IgD-negative memory B cell (primary cell): ENCODE results near the gene DYNLRB2. TPM values are rescaled to one million over a fixed set of nuclear protein-coding genes. Genes with fewer than 3 reads are reported as not detected.

Experiments
- H3K27ac Mint-ChIP-seq, 3 donors: one replicate each; pipeline ENCODE4 v1.8.0; 2020 to 2022; ENCODE audit warnings: mild to moderate bottlenecking in 3 of 3, mixed read lengths in 3 of 3, moderate library complexity in 1 of 3
- H3K27me3 Mint-ChIP-seq: one replicate; pipeline ENCODE4 v1.8.0; 2021; ENCODE audit warnings: mixed read lengths
- H3K36me3 Mint-ChIP-seq: one replicate; pipeline ENCODE4 v1.8.0; 2020; ENCODE audit warnings: mild to moderate bottlenecking, mixed read lengths
- H3K4me1 Mint-ChIP-seq, 3 donors: one replicate each; pipeline ENCODE4 v1.8.0; 2020 to 2022; ENCODE audit warnings: mixed read lengths in 3 of 3, mild to moderate bottlenecking in 1 of 3
- H3K4me3 Mint-ChIP-seq, 4 donors: one replicate each; pipeline ENCODE4 v1.8.0; 2020 to 2022; ENCODE audit warnings: mild to moderate bottlenecking in 4 of 4, mixed read lengths in 4 of 4, moderate library complexity in 3 of 4
- H3K9me3 Mint-ChIP-seq, 3 donors: one replicate each; pipeline ENCODE4 v1.8.0; 2020 to 2021; ENCODE audit warnings: mixed read lengths in 3 of 3, mild to moderate bottlenecking in 1 of 3
- polyA plus RNA-seq: library from polyadenylated mRNA; unstranded; fragments of 300-500 nt; fragmentation: Illumina TruSeq; gene quantifications from one replicate; pipeline ENCODE4 v1.2.3, GENCODE V29; 2021

Gene DYNLRB2
- polyA plus RNA-seq, 1 donor from 2014 or later = not detected

- Mint-ChIP-seq H3K4me3 (no peak overlapping the region), H3K4me1 (no peaks in the 10 kb centered on the region), H3K36me3 (no peaks in the 10 kb centered on the region), H3K27ac (peak overlapping the region in 1 of 3 donors; percentile 33), H3K27me3 (no peaks in the 10 kb centered on the region), H3K9me3 (no peaks in the 10 kb centered on the region)
These were observed 13.5 kb upstream of the DYNLRB2 start for GRCh38 chr16:80527297-80527696.

- no peak overlapping the region for H3K4me3 Mint-ChIP-seq
- no peaks in the 10 kb centered on the region for H3K4me1 Mint-ChIP-seq
- no peak overlapping the region for H3K27ac Mint-ChIP-seq
- H3K9me3 Mint-ChIP-seq = peaks cover 0 to 6% (median 0%) of the 10 kb centered on the region in 3 donors
- H3K36me3 Mint-ChIP-seq = no peaks in the 10 kb centered on the region
- H3K27me3 Mint-ChIP-seq = peaks cover 4% of the 10 kb centered on the region
These were observed 10.3 kb upstream of the DYNLRB2 start for GRCh38 chr16:80530479-80530878.

GRCh38 chr16:80536238-80536637 is 4.6 kb upstream of the DYNLRB2 start:
- Mint-ChIP-seq H3K36me3 (no peaks in the 10 kb centered on the region), H3K27me3 (peaks cover 5% of the 10 kb centered on the region), H3K9me3 (peaks cover 0 to 8% (median 5%) of the 10 kb centered on the region in 3 donors), H3K27ac (peak overlapping the region in 1 of 3 donors; percentile 16), H3K4me1 (peaks cover 5 to 12% (median 11%) of the 10 kb centered on the region in 3 donors), H3K4me3 (peak overlapping the region in 1 of 4 donors; percentile 56)

GRCh38 chr16:80541306-80541694 is 507 bp downstream of the DYNLRB2 start:
- H3K27me3 Mint-ChIP-seq = no peaks in the 10 kb centered on the region
- peaks cover 12 to 13% (median 12%) of the 10 kb centered on the region in 3 donors for H3K4me1 Mint-ChIP-seq
- H3K4me3 Mint-ChIP-seq = peak overlapping the region; percentile 93 to 97 (median 96)
- H3K27ac Mint-ChIP-seq = peak overlapping the region; percentile 97 to 100 (median 99)
- no peaks in the 10 kb centered on the region for H3K36me3 Mint-ChIP-seq
- peaks cover 0 to 5% (median 2%) of the 10 kb centered on the region in 3 donors for H3K9me3 Mint-ChIP-seq

GRCh38 chr16:80543162-80543561 is 2.4 kb downstream of the DYNLRB2 start:
- Mint-ChIP-seq H3K9me3 (peaks cover 0 to 5% (median 0%) of the 10 kb centered on the region in 3 donors), H3K27ac (peak overlapping the region in 1 of 3 donors; percentile 100), H3K4me1 (peaks cover 12 to 13% (median 12%) of the 10 kb centered on the region in 3 donors), H3K4me3 (peak overlapping the region in 2 of 4 donors; percentile 49 to 97), H3K27me3 (no peaks in the 10 kb centered on the region), H3K36me3 (no peaks in the 10 kb centered on the region)

GRCh38 chr16:80544326-80544725 is 3.5 kb downstream of the DYNLRB2 start:
- H3K36me3 Mint-ChIP-seq = no peaks in the 10 kb centered on the region
- H3K4me3 Mint-ChIP-seq = no peak overlapping the region
- no peak overlapping the region for H3K27ac Mint-ChIP-seq
- H3K9me3 Mint-ChIP-seq = peaks cover 0 to 3% (median 0%) of the 10 kb centered on the region in 3 donors
- peaks cover 12 to 13% (median 12%) of the 10 kb centered on the region in 3 donors for H3K4me1 Mint-ChIP-seq
- H3K27me3 Mint-ChIP-seq = no peaks in the 10 kb centered on the region

- H3K9me3 Mint-ChIP-seq = no peaks in the 10 kb centered on the region
- peaks cover 0 to 7% (median under 1%) of the 10 kb centered on the region in 3 donors for H3K4me1 Mint-ChIP-seq
- H3K27me3 Mint-ChIP-seq = no peaks in the 10 kb centered on the region
- H3K27ac Mint-ChIP-seq = no peak overlapping the region
- H3K36me3 Mint-ChIP-seq = no peaks in the 10 kb centered on the region
- H3K4me3 Mint-ChIP-seq = no peak overlapping the region
These were observed 5.5 kb downstream of the DYNLRB2 start for GRCh38 chr16:80546249-80546648.

- H3K4me3 Mint-ChIP-seq = no peak overlapping the region
These were observed 6.4 kb downstream of the DYNLRB2 start for GRCh38 chr16:80547145-80547544.

GRCh38 chr16:80552277-80552676 is 11.5 kb downstream of the DYNLRB2 start:
- no peaks in the 10 kb centered on the region for H3K36me3 Mint-ChIP-seq
- no peaks in the 10 kb centered on the region for H3K27me3 Mint-ChIP-seq
- H3K9me3 Mint-ChIP-seq = no peaks in the 10 kb centered on the region
- peaks cover 0 to 3% (median 0%) of the 10 kb centered on the region in 3 donors for H3K4me1 Mint-ChIP-seq
- H3K27ac Mint-ChIP-seq = no peak overlapping the region
- no peak overlapping the region for H3K4me3 Mint-ChIP-seq

More at GRCh38 chr16:80547145-80547544, 6.4 kb downstream of the DYNLRB2 start:
- no peaks in the 10 kb centered on the region for H3K4me1 Mint-ChIP-seq
- no peaks in the 10 kb centered on the region for H3K9me3 Mint-ChIP-seq
- no peak overlapping the region for H3K27ac Mint-ChIP-seq
- no peaks in the 10 kb centered on the region for H3K27me3 Mint-ChIP-seq
- no peaks in the 10 kb centered on the region for H3K36me3 Mint-ChIP-seq

- H3K9me3 Mint-ChIP-seq = no peaks in the 10 kb centered on the region
- H3K27ac Mint-ChIP-seq = no peak overlapping the region
- no peak overlapping the region for H3K4me3 Mint-ChIP-seq
These were observed 13.2 kb downstream of the DYNLRB2 start for GRCh38 chr16:80554033-80554432.

GRCh38 chr16:80556481-80556880 is 15.7 kb downstream of the DYNLRB2 start:
- no peaks in the 10 kb centered on the region for H3K27me3 Mint-ChIP-seq
- H3K4me3 Mint-ChIP-seq = no peak overlapping the region
- no peak overlapping the region for H3K27ac Mint-ChIP-seq
- no peaks in the 10 kb centered on the region for H3K9me3 Mint-ChIP-seq
- H3K36me3 Mint-ChIP-seq = no peaks in the 10 kb centered on the region
- peaks cover 0 to 3% (median 0%) of the 10 kb centered on the region in 3 donors for H3K4me1 Mint-ChIP-seq

More at GRCh38 chr16:80554033-80554432, 13.2 kb downstream of the DYNLRB2 start:
- no peaks in the 10 kb centered on the region for H3K27me3 Mint-ChIP-seq
- H3K36me3 Mint-ChIP-seq = no peaks in the 10 kb centered on the region
- peaks cover 0 to 3% (median 0%) of the 10 kb centered on the region in 3 donors for H3K4me1 Mint-ChIP-seq

GRCh38 chr16:80557037-80557436 is 16.2 kb downstream of the DYNLRB2 start:
- Mint-ChIP-seq H3K27me3 (no peaks in the 10 kb centered on the region), H3K36me3 (no peaks in the 10 kb centered on the region), H3K4me1 (peaks cover 0 to 3% (median 0%) of the 10 kb centered on the region in 3 donors)

GRCh38 chr16:80559369-80559768 is 18.6 kb downstream of the DYNLRB2 start:
- Mint-ChIP-seq H3K9me3 (no peaks in the 10 kb centered on the region), H3K4me3 (no peak overlapping the region), H3K27me3 (no peaks in the 10 kb centered on the region), H3K36me3 (no peaks in the 10 kb centered on the region), H3K27ac (no peak overlapping the region), H3K4me1 (no peaks in the 10 kb centered on the region)

More at GRCh38 chr16:80557037-80557436, 16.2 kb downstream of the DYNLRB2 start:
- H3K9me3 Mint-ChIP-seq = no peaks in the 10 kb centered on the region
- H3K4me3 Mint-ChIP-seq = no peak overlapping the region
- no peak overlapping the region for H3K27ac Mint-ChIP-seq

GRCh38 chr16:80563066-80563465 is 22.3 kb downstream of the DYNLRB2 start:
- Mint-ChIP-seq H3K9me3 (no peaks in the 10 kb centered on the region), H3K4me3 (no peak overlapping the region), H3K27ac (no peak overlapping the region), H3K4me1 (peaks cover 0 to 3% (median 0%) of the 10 kb centered on the region in 3 donors), H3K27me3 (no peaks in the 10 kb centered on the region), H3K36me3 (peaks cover 2% of the 10 kb centered on the region)

GRCh38 chr16:80564394-80564793 is 23.6 kb downstream of the DYNLRB2 start:
- H3K27ac Mint-ChIP-seq = no peak overlapping the region
- H3K4me3 Mint-ChIP-seq = no peak overlapping the region
- H3K36me3 Mint-ChIP-seq = peaks cover 2% of the 10 kb centered on the region
- no peaks in the 10 kb centered on the region for H3K27me3 Mint-ChIP-seq
- H3K4me1 Mint-ChIP-seq = peaks cover 0 to 3% (median 0%) of the 10 kb centered on the region in 3 donors
- no peaks in the 10 kb centered on the region for H3K9me3 Mint-ChIP-seq

- Mint-ChIP-seq H3K4me3 (peak overlapping the region in 1 of 4 donors; percentile 54), H3K9me3 (peaks cover 0 to 3% (median 2%) of the 10 kb centered on the region in 3 donors), H3K4me1 (peaks cover 0 to 5% (median 3%) of the 10 kb centered on the region in 3 donors), H3K27me3 (peaks cover 2% of the 10 kb centered on the region), H3K36me3 (peaks cover 2% of the 10 kb centered on the region), H3K27ac (no peak overlapping the region)
These were observed 28.8 kb downstream of the DYNLRB2 start for GRCh38 chr16:80569440-80570105.
